ENCODE measurements around the gene LIME1. TPM values are rescaled to one million over a fixed set of nuclear protein-coding genes. Genes with fewer than 3 reads are reported as not detected.
"Not testable (repeated sequence)": the region's sequence is repeated elsewhere in the genome, so short reads cannot be mapped to it uniquely, and the experiment has no call there.

The LIME1 gene
- total and polyA plus RNA-seq, 4 experiments from 2014 or later = 162 to 324 (median 233) TPM

DNA sequence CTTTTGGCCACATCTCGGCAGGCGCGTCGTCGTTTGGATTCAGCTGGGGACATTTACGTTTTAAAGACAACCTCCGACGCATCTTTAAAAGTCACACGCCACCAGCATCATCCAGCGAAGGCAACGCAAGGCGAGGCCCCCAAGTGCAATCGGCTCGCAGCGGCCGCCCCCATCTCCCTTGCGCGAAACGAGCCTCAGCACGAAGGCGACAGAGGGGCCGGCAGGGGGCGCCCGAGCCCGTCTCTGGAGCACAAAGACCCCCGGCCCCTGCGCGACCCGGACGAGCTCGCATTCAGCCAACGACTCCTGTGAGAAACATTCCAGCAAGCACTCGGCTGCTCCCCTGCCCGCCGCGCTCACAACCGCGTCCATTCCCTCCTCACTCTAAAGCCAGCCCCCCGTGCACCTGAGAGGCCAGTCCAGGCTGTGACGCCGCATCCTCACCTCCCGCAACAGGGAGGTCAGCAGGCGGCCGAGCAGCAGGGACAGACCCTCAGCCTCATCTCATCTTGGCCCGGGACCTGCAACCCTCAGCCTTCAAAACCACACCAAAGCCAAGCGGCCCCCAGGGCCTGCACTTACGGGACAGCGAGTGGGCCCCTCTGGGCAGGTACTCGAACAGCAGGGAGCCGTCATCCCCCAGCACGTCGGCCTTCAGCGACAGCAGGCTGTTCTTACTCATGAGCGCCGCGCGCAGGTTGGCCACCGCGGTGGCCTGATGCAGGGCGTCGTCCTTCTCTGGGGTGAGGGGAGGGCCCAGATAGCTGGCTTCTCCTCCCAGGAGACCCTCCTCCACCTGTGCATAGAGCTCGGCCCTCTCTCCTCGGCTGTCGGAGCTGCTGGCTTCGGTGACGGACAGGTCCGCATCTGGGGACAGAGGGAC, 38.9 kb downstream of the LIME1 start:
- Histone ChIP-seq H3K27ac (ENCODE audit: low read depth, low read length) (no peak overlapping the region), H3K4me3 (ENCODE audit: low read length in 2 of 2) (no peak overlapping the region), H3K9me3 (ENCODE audit: control insufficient read depth in 1 of 2, low read length in 2 of 2) (no peaks in the 10 kb centered on the region), H3K4me1 (ENCODE audit: insufficient read depth, low read length) (no peaks in the 10 kb centered on the region), H3K27me3 (ENCODE audit: insufficient read depth, low read length) (no peaks in the 10 kb centered on the region), H3K36me3 (ENCODE audit: insufficient read depth, low read length) (no peaks in the 10 kb centered on the region)
- peak in 1 of 5 donors; percentile 20 for DNase-seq
- intact Hi-C loops (cut with micrococcal nuclease) = no loop called here
- H3K36me3 Mint-ChIP-seq = no peaks in the 10 kb centered on the region
- POLR2A ChIA-PET (ENCODE audit: partially characterized antibody) = interaction anchor here (2.0 kb wide), 1 partner anchor 39 kb away, joined by 5 read pairs; the partner anchor contains the start of gene LIME1
- CTCF ChIA-PET (ENCODE audit: partially characterized antibody) = interaction anchor here (0.7 to 2.6 kb wide), 5 partner anchors 9 to 199 kb away, joined by 3 to 8 read pairs (median 4); partner anchors contain the start of genes ARFRP1, LIME1 and ZGPAT
- peaks cover 0 to 4% (median under 1%) of the 10 kb centered on the region in 4 donors for H3K4me1 Mint-ChIP-seq
- H3K27ac Mint-ChIP-seq = no peak overlapping the region
- no peaks in the 10 kb centered on the region for H3K9me3 Mint-ChIP-seq
- peaks cover 0 to 2% of the 10 kb centered on the region in 2 donors for H3K27me3 Mint-ChIP-seq
- peak overlapping the region in 4 of 8 donors; percentile 6 to 54 (median 36) for H3K4me3 Mint-ChIP-seq

DNA sequence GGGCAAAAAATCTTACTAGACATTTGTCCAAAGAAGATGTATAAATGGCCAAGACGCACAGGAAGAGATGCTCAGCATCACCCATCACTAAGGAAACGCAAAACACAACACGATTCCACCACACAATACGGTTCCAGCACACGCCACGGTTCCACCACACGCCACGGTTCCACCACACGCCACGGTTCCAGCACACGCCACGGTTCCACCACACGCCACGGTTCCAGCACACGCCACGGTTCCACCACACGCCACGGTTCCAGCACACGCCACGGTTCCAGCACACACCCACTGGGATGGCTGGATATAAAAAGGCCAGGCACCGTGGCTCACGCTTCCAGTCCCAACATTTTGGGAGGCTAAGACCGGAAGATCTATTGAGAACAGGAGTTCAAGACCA, 40.4 kb downstream of the LIME1 start:
- H3K4me3 ChIP-seq (ENCODE audit: low read length in 2 of 2); POLR2A ChIA-PET (ENCODE audit: partially characterized antibody); H3K36me3 Mint-ChIP-seq; H3K4me1 ChIP-seq (ENCODE audit: insufficient read depth, low read length); H3K27ac ChIP-seq (ENCODE audit: low read depth, low read length); H3K4me1 Mint-ChIP-seq; H3K36me3 ChIP-seq (ENCODE audit: insufficient read depth, low read length); DNase-seq; H3K27me3 ChIP-seq (ENCODE audit: insufficient read depth, low read length); H3K9me3 ChIP-seq (ENCODE audit: control insufficient read depth in 1 of 2, low read length in 2 of 2); H3K27me3 Mint-ChIP-seq; H3K4me3 Mint-ChIP-seq; intact Hi-C loops (cut with micrococcal nuclease); H3K9me3 Mint-ChIP-seq: not testable (repeated sequence)
- CTCF ChIA-PET (ENCODE audit: partially characterized antibody) = interaction anchor here (1.8 kb wide), 1 partner anchor 10 kb away, joined by 5 read pairs; no protein-coding TSS in a partner anchor
- peak overlapping the region in 1 of 7 donors; percentile 65 for H3K27ac Mint-ChIP-seq

DNA sequence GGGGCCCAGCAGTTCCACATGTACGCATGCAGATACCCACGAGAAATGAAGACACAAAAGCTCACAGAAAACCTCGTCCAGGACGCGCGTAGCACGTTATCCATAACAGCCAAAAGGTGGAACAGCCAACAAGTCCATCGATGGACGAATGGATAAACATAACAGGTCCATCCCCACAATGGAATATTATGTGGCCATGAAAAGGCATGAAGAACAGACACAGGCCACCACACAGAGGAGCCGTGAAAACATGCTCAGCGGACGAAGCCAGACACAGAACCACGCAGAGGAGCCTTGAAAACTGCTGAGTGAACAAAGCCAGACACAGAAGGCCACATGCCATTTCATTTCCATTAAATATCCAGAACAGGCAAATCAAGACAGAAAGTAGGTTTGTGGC, 41.1 kb downstream of the LIME1 start:
- H3K27me3 Mint-ChIP-seq = peaks cover 0 to 2% of the 10 kb centered on the region in 2 donors
- Histone ChIP-seq H3K9me3 (ENCODE audit: control insufficient read depth in 1 of 2, low read length in 2 of 2) (no peaks in the 10 kb centered on the region), H3K36me3 (ENCODE audit: insufficient read depth, low read length) (no peaks in the 10 kb centered on the region), H3K4me3 (ENCODE audit: low read length in 2 of 2) (no peak overlapping the region), H3K27me3 (ENCODE audit: insufficient read depth, low read length) (no peaks in the 10 kb centered on the region), H3K4me1 (ENCODE audit: insufficient read depth, low read length) (peaks cover 13% of the 10 kb centered on the region), H3K27ac (ENCODE audit: low read depth, low read length) (no peak overlapping the region)
- H3K4me1 Mint-ChIP-seq = peaks cover 12 to 14% (median 13%) of the 10 kb centered on the region in 4 donors
- H3K27ac Mint-ChIP-seq = peak overlapping the region in 1 of 7 donors; percentile 42
- H3K9me3 Mint-ChIP-seq = no peaks in the 10 kb centered on the region
- intact Hi-C loops (cut with micrococcal nuclease) = no loop called here
- ChIA-PET CTCF (ENCODE audit: partially characterized antibody) (interaction anchor here (0.9 to 1.8 kb wide), 2 partner anchors 9 to 22 kb away, joined by 3 to 5 read pairs; no protein-coding TSS in a partner anchor), POLR2A (ENCODE audit: partially characterized antibody) (interaction anchor here (1.2 kb wide), 1 partner anchor 87 kb away, joined by 4 read pairs; the partner anchor contains the start of gene TPD52L2)
- H3K4me3 Mint-ChIP-seq = no peak overlapping the region
- no peak for DNase-seq
- H3K36me3 Mint-ChIP-seq = no peaks in the 10 kb centered on the region

DNA sequence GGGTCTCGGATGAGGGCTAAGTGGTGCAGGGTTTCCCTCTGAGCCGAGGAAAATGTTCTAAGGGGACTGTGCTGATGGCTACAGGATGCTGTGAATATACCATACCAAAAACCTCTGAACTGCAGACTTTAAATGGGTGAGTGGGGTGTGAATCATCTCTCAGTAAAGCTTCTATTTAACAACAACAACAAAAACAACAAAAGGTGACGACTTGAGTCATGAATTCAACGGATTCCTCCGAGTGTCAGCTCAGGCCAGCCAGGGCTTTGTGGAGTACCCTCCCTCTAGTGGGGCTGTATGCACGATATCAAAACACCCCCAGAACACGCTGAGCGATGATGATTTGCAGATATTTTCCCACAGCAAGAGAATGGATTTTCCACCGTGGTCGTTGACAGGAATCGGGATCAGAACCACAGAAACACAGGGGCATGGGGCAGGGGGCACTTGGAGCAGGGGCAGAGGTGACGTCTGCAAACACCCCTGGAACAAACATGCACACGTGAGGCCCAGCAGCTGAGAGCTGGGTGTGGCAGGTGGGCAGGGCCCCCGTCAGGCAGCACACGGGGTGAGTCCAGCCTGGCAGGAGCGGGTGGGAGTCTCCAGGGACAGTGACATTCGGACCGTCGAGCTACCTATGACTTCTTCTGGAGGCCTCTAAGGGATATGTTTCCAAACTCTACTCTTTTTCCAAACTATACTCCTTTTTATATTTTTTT, 41.7 kb downstream of the LIME1 start:
- Mint-ChIP-seq H3K27me3 (peaks cover 0 to 2% of the 10 kb centered on the region in 2 donors), H3K9me3 (no peaks in the 10 kb centered on the region), H3K27ac (peak overlapping the region in 1 of 7 donors; percentile 42), H3K4me3 (no peak overlapping the region), H3K36me3 (no peaks in the 10 kb centered on the region), H3K4me1 (peaks cover 12 to 16% (median 14%) of the 10 kb centered on the region in 4 donors)
- ChIA-PET POLR2A (ENCODE audit: partially characterized antibody) (interaction anchor here (1.2 kb wide), 1 partner anchor 87 kb away, joined by 4 read pairs; the partner anchor contains the start of gene TPD52L2), CTCF (ENCODE audit: partially characterized antibody) (interaction anchor here (0.9 to 1.8 kb wide), 2 partner anchors 8 to 23 kb away, joined by 3 to 5 read pairs; no protein-coding TSS in a partner anchor)
- no peaks in the 10 kb centered on the region for H3K9me3 ChIP-seq (ENCODE audit: control insufficient read depth in 1 of 2, low read length in 2 of 2)
- H3K27ac ChIP-seq (ENCODE audit: low read depth, low read length) = no peak overlapping the region
- H3K4me3 ChIP-seq (ENCODE audit: low read length in 2 of 2) = no peak overlapping the region
- H3K4me1 ChIP-seq (ENCODE audit: insufficient read depth, low read length) = peaks cover 14% of the 10 kb centered on the region
- no peaks in the 10 kb centered on the region for H3K36me3 ChIP-seq (ENCODE audit: insufficient read depth, low read length)
- H3K27me3 ChIP-seq (ENCODE audit: insufficient read depth, low read length) = no peaks in the 10 kb centered on the region
- intact Hi-C loops (cut with micrococcal nuclease) = no loop called here
- no peak for DNase-seq

DNA sequence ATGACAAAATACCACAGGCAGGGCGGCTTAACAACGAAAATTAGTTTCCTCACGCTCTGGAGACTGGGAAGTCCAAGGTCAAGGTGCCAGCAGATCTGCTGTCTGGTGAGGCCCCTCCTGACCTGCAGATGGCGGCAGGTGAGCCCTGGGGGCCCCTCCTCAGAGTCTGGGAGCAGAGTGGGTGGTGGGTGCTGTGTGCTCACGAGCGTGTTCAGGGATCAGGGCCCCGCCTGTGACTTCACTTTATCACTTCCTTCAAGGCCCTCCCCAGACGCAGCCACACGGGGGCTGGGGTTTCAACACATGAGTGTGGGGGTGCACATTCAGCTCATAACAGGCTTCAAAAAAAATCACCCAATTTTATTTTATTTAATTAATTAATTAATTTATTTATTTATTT, 42.4 kb downstream of the LIME1 start:
- Histone ChIP-seq H3K27me3 (ENCODE audit: insufficient read depth, low read length) (no peaks in the 10 kb centered on the region), H3K4me1 (ENCODE audit: insufficient read depth, low read length) (peaks cover 14% of the 10 kb centered on the region), H3K4me3 (ENCODE audit: low read length in 2 of 2) (no peak overlapping the region), H3K9me3 (ENCODE audit: control insufficient read depth in 1 of 2, low read length in 2 of 2) (no peaks in the 10 kb centered on the region), H3K27ac (ENCODE audit: low read depth, low read length) (no peak overlapping the region), H3K36me3 (ENCODE audit: insufficient read depth, low read length) (no peaks in the 10 kb centered on the region)
- POLR2A ChIA-PET (ENCODE audit: partially characterized antibody) = no interaction called here
- Mint-ChIP-seq H3K4me3 (no peak overlapping the region), H3K27me3 (peaks cover 0 to 2% of the 10 kb centered on the region in 2 donors), H3K9me3 (no peaks in the 10 kb centered on the region), H3K36me3 (no peaks in the 10 kb centered on the region), H3K27ac (no peak overlapping the region), H3K4me1 (peaks cover 12 to 16% (median 14%) of the 10 kb centered on the region in 4 donors)
- CTCF ChIA-PET (ENCODE audit: partially characterized antibody) = no interaction called here
- no peak for DNase-seq
- intact Hi-C loops (cut with micrococcal nuclease) = no loop called here

DNA sequence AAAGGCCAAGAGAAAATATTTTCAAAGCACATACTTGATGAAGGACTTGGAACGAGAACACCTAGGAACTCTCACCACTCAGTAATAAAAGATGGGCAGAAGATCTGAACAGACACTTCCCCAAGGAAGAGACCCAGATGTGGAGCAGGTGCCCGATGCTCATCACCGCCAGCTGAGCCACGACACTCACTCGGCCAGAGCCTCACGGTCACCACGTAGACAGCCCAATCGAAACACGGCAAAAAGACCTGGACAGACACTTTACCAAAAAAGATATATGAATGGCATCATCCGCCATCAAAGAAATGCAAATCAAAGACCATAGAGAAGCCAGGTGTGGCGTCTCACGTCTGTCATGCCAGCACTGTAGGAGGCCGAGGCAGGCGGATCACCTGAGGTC, 44.7 kb downstream of the LIME1 start:
- H3K4me3 ChIP-seq (ENCODE audit: low read length in 2 of 2) = no peak overlapping the region
- intact Hi-C loops (cut with micrococcal nuclease) = no loop called here
- ChIA-PET POLR2A (ENCODE audit: partially characterized antibody) (no interaction called here), CTCF (ENCODE audit: partially characterized antibody) (interaction anchor here (0.6 to 1.2 kb wide), 5 partner anchors 31 to 243 kb away, joined by 3 to 5 read pairs (median 3); no protein-coding TSS in a partner anchor)
- Mint-ChIP-seq H3K36me3 (no peaks in the 10 kb centered on the region), H3K9me3 (no peaks in the 10 kb centered on the region), H3K4me1 (peaks cover 12 to 23% (median 16%) of the 10 kb centered on the region in 4 donors), H3K4me3 (peak overlapping the region in 4 of 8 donors; percentile 21 to 72 (median 45)), H3K27me3 (no peaks in the 10 kb centered on the region), H3K27ac (peak overlapping the region in 4 of 7 donors; percentile 37 to 60 (median 46))
- H3K27ac ChIP-seq (ENCODE audit: low read depth, low read length) = no peak overlapping the region
- no peaks in the 10 kb centered on the region for H3K27me3 ChIP-seq (ENCODE audit: insufficient read depth, low read length)
- peaks cover 14% of the 10 kb centered on the region for H3K4me1 ChIP-seq (ENCODE audit: insufficient read depth, low read length)
- no peaks in the 10 kb centered on the region for H3K9me3 ChIP-seq (ENCODE audit: control insufficient read depth in 1 of 2, low read length in 2 of 2)
- no peak for DNase-seq
- H3K36me3 ChIP-seq (ENCODE audit: insufficient read depth, low read length) = no peaks in the 10 kb centered on the region

Data from CD4-positive, alpha-beta memory T cell (primary cell).